HEK293 (cell line): Measurements from ENCODE around the gene CHPT1.
"Not testable (repeated sequence)": the region's sequence is repeated elsewhere in the genome, so short reads cannot be mapped to it uniquely, and the experiment has no call there.

Experiments used
- CTCF ChIA-PET: fragments of 350-600 bp; formaldehyde crosslinking; extraction: SDS; loops from one replicate; lab custom pipeline; 2021; ENCODE audit warnings: antibody characterized with exemption; lab: Yijun Ruan, JAX
- POLR2A ChIA-PET: fragments of 300-600 bp; formaldehyde crosslinking; extraction: SDS; loops from one replicate; lab custom pipeline; 2020; ENCODE audit warnings: antibody characterized with exemption, inconsistent platforms; lab: Yijun Ruan, JAX
- H3K27ac ChIP-seq: fragments of 200-500 bp; sonication (Bioruptor generic); 2 replicates; pipeline ENCODE4 v1.5.1; 2014; ENCODE audit warnings: low read depth, low read length, control low read depth, inconsistent platforms; ENCODE audit errors: extremely low read depth
- H3K36me3 ChIP-seq, 2 experiments: fragments of 200-500 bp in 1 of 2; sonication (Bioruptor generic) in 1 of 2; 1 replicate in 1 of 2; 2 replicates in 1 of 2; pipeline ENCODE4 v1.5.1; 2014 to 2017; ENCODE audit warnings: inconsistent platforms in 2 of 2, low read length in 2 of 2; ENCODE audit not compliant: control insufficient read depth in 2 of 2, insufficient read depth in 1 of 2
- H3K4me1 ChIP-seq: fragments of 200-500 bp; sonication (Bioruptor generic); 2 replicates; pipeline ENCODE4 v1.5.1; 2014; ENCODE audit warnings: mild to moderate bottlenecking, low read length, inconsistent platforms; ENCODE audit not compliant: control insufficient read depth, insufficient read depth
- H3K4me3 ChIP-seq: 2 replicates; pipeline ENCODE4 v1.5.1; 2011; ENCODE audit warnings: low read depth, mild to moderate bottlenecking, control low read depth, low read length, moderate library complexity
- H3K9me3 ChIP-seq: fragments of 200-500 bp; sonication (Bioruptor generic); 2 replicates; pipeline ENCODE4 v1.5.1; 2014; ENCODE audit warnings: low read depth, low read length, inconsistent platforms; ENCODE audit not compliant: control insufficient read depth, insufficient read depth
- GLIS1 ChIP-seq: fragments of 450-650 bp; formaldehyde crosslinking; IDR thresholded peaks from 2 replicates; pipeline ENCODE4 v1.5.1; 2016; ENCODE audit warnings: missing biosample characterization, missing genetic modification characterization
- INSM2 ChIP-seq: fragments of 450-650 bp; formaldehyde crosslinking; IDR thresholded peaks from 2 replicates; pipeline ENCODE4 v1.5.1; 2016; ENCODE audit warnings: missing biosample characterization, missing genetic modification characterization
- MYNN ChIP-seq: fragments of 450-650 bp; formaldehyde crosslinking; IDR thresholded peaks from 2 replicates; pipeline ENCODE4 v1.5.1; 2016; ENCODE audit warnings: missing biosample characterization, missing genetic modification characterization, borderline replicate concordance
- OSR2 ChIP-seq: fragments of 450-650 bp; formaldehyde crosslinking; IDR thresholded peaks from 2 replicates; pipeline ENCODE4 v1.5.1; 2016; ENCODE audit warnings: missing biosample characterization, missing genetic modification characterization
- PRDM1 ChIP-seq: fragments of 450-650 bp; formaldehyde crosslinking; IDR thresholded peaks from 2 replicates; pipeline ENCODE4; 2016; ENCODE audit warnings: missing biosample characterization, missing genetic modification characterization
- PRDM10 ChIP-seq: fragments of 450-650 bp; formaldehyde crosslinking; IDR thresholded peaks from 2 replicates; pipeline ENCODE4 v1.5.1; 2016; ENCODE audit warnings: missing biosample characterization, missing genetic modification characterization
- SALL2 ChIP-seq: fragments of 450-650 bp; formaldehyde crosslinking; IDR thresholded peaks from 2 replicates; pipeline ENCODE4 v1.5.0; 2017; ENCODE audit warnings: missing biosample characterization, mild to moderate bottlenecking, missing genetic modification characterization, borderline replicate concordance
- SETDB1 ChIP-seq: IDR thresholded peaks from one replicate; pipeline ENCODE4 v1.6.1; 2017; ENCODE audit warnings: mild to moderate bottlenecking, low read length, moderate library complexity, mixed read lengths; ENCODE audit not compliant: insufficient read length
- ZFHX2 ChIP-seq: fragments of 450-650 bp; formaldehyde crosslinking; conservative IDR thresholded peaks from 2 replicates; pipeline ENCODE4 v1.5.1; 2016; ENCODE audit warnings: missing biosample characterization, missing genetic modification characterization
- ZIC2 ChIP-seq: fragments of 450-650 bp; formaldehyde crosslinking; IDR thresholded peaks from 2 replicates; pipeline ENCODE4 v1.5.1; 2016; ENCODE audit warnings: missing biosample characterization, missing genetic modification characterization
- ZNF133 ChIP-seq: fragments of 450-650 bp; formaldehyde crosslinking; IDR thresholded peaks from 2 replicates; pipeline ENCODE4 v1.5.1; 2016; ENCODE audit warnings: missing biosample characterization, missing genetic modification characterization
- ZNF155 ChIP-seq: fragments of 450-650 bp; formaldehyde crosslinking; IDR thresholded peaks from 2 replicates; pipeline ENCODE4 v1.5.1; 2016; ENCODE audit warnings: missing biosample characterization, missing genetic modification characterization
- ZNF175 ChIP-seq: fragments of 450-650 bp; formaldehyde crosslinking; IDR thresholded peaks from 2 replicates; pipeline ENCODE4 v1.5.1; 2016; ENCODE audit warnings: missing biosample characterization, missing genetic modification characterization
- ZNF214 ChIP-seq: fragments of 450-650 bp; formaldehyde crosslinking; IDR thresholded peaks from 2 replicates; pipeline ENCODE4 v1.5.1; 2017; ENCODE audit warnings: missing biosample characterization, mild to moderate bottlenecking, missing genetic modification characterization, borderline replicate concordance
- ZNF274 ChIP-seq, 2 experiments: fragments of 200-500 bp in 1 of 2; fragments of 450-650 bp in 1 of 2; sonication (Bioruptor generic) in 1 of 2; formaldehyde crosslinking in 1 of 2; IDR thresholded peaks; 2 replicates each; pipeline versions ENCODE4 v1.5.1 to v1.6.1; 2014 to 2016; ENCODE audit warnings: borderline replicate concordance in 1 of 2, inconsistent platforms in 1 of 2, low read length in 1 of 2, missing biosample characterization in 1 of 2, missing genetic modification characterization in 1 of 2
- ZNF354C ChIP-seq: fragments of 450-650 bp; formaldehyde crosslinking; IDR thresholded peaks from 2 replicates; pipeline ENCODE4 v1.5.1; 2016; ENCODE audit warnings: missing biosample characterization, missing genetic modification characterization, low read depth, borderline replicate concordance
- ZNF391 ChIP-seq: fragments of 450-650 bp; formaldehyde crosslinking; IDR thresholded peaks from 2 replicates; pipeline ENCODE4 v1.5.1; 2016; ENCODE audit warnings: low read depth, missing biosample characterization, missing genetic modification characterization, borderline replicate concordance
- ZNF488 ChIP-seq: fragments of 450-650 bp; formaldehyde crosslinking; IDR thresholded peaks from 2 replicates; pipeline ENCODE4 v1.5.1; 2016; ENCODE audit warnings: missing biosample characterization, missing genetic modification characterization
- ZNF561 ChIP-seq: fragments of 450-650 bp; IDR thresholded peaks from 2 replicates; pipeline ENCODE4 v1.5.1; 2018; ENCODE audit warnings: missing biosample characterization, missing genetic modification characterization, borderline replicate concordance
- ZNF596 ChIP-seq: fragments of 450-650 bp; IDR thresholded peaks from 2 replicates; pipeline ENCODE4 v1.5.0; 2018; ENCODE audit warnings: missing biosample characterization, mild to moderate bottlenecking, missing genetic modification characterization, moderate library complexity
- ZNF670 ChIP-seq: fragments of 450-650 bp; formaldehyde crosslinking; IDR thresholded peaks from 2 replicates; pipeline ENCODE4 v1.5.1; 2016; ENCODE audit warnings: missing biosample characterization, missing genetic modification characterization, low read depth
- ZNF677 ChIP-seq: fragments of 450-650 bp; IDR thresholded peaks from 2 replicates; pipeline ENCODE4 v1.5.0; 2018; ENCODE audit warnings: missing biosample characterization, mild to moderate bottlenecking, missing genetic modification characterization, moderate library complexity
- ZNF791 ChIP-seq: fragments of 450-650 bp; formaldehyde crosslinking; IDR thresholded peaks from 2 replicates; pipeline ENCODE4 v1.5.1; 2016; ENCODE audit warnings: missing biosample characterization, missing genetic modification characterization
- ZSCAN4 ChIP-seq: fragments of 450-650 bp; formaldehyde crosslinking; IDR thresholded peaks from 2 replicates; pipeline ENCODE4 v1.5.1; 2017; ENCODE audit warnings: missing biosample characterization, missing genetic modification characterization

The CHPT1 gene

GRCh38 chr12:101654442-101654841 lies 43.0 kb upstream of the CHPT1 start (continued):
- no peak for TF ChIP-seq PRDM10 (tag by site-specific recombination)
- TF ChIP-seq ZNF175 (tag by site-specific recombination): no peak
- no peak for TF ChIP-seq ZNF391
- no peak for TF ChIP-seq ZNF670
- no peak for TF ChIP-seq ZNF214 (tag by site-specific recombination)
- no peak for TF ChIP-seq ZNF354C
- no peak for TF ChIP-seq ZNF155 (tag by site-specific recombination)
- no peak for TF ChIP-seq ZNF791 (tag by site-specific recombination)
- TF ChIP-seq GLIS1 (tag by site-specific recombination): no peak
- no peak for TF ChIP-seq OSR2 (tag by site-specific recombination)

GRCh38 chr12:101655393-101655792 lies 42.0 kb upstream of the CHPT1 start:
- Histone ChIP-seq H3K27ac (no peak overlapping the region), H3K36me3 (no peaks in the 10 kb centered on the region), H3K4me3 (no peak overlapping the region), H3K9me3 (no peaks in the 10 kb centered on the region), H3K4me1 (no peaks in the 10 kb centered on the region)
- ChIA-PET CTCF (interaction anchor here (0.6 to 0.7 kb wide), 2 partner anchors 8 to 15 kb away, joined by 4 read pairs; no protein-coding TSS in a partner anchor), POLR2A (no interaction called here)
- TF ChIP-seq ZNF561 (tag by site-specific recombination): no peak
- no peak for TF ChIP-seq ZSCAN4 (tag by site-specific recombination)
- TF ChIP-seq PRDM1 (tag by site-specific recombination): peak; percentile 82; the same call in 1 of the 2 replicates

- H3K27ac ChIP-seq, H3K4me1 ChIP-seq, CTCF ChIA-PET, H3K36me3 ChIP-seq, H3K9me3 ChIP-seq, POLR2A ChIA-PET, H3K4me3 ChIP-seq: not testable (repeated sequence)
- TF ChIP-seq ZFHX2 (tag by site-specific recombination): 0 out of 2 replicates have a peak, but pooled peaks have one; percentile 11
Measured at GRCh38 chr12:101660662-101661061, 36.8 kb upstream of the CHPT1 start.

- H3K4me3 ChIP-seq: no peak overlapping the region
- ChIA-PET CTCF (interaction anchor here (0.6 kb wide), 2 partner anchors 8 to 14 kb away, joined by 3 to 4 read pairs; no protein-coding TSS in a partner anchor), POLR2A (no interaction called here)
- no peak overlapping the region for H3K27ac ChIP-seq
- no peaks in the 10 kb centered on the region for H3K4me1 ChIP-seq
- H3K9me3 ChIP-seq: no peaks in the 10 kb centered on the region
- no peaks in the 10 kb centered on the region for H3K36me3 ChIP-seq
- TF ChIP-seq MYNN (tag by site-specific recombination) (no peak), ZNF488 (tag by site-specific recombination) (no peak), ZNF133 (tag by site-specific recombination) (no peak), ZNF274 (IDR thresholded peaks at IDR 0.05; ENCODE audit: low read length) (no peak), ZNF274 (tag by site-specific recombination; IDR thresholded peaks at IDR 0.05; ENCODE audit: borderline replicate concordance) (no peak), ZNF596 (tag by site-specific recombination) (no peak), ZNF677 (tag by site-specific recombination) (no peak), SETDB1 (no peak), ZNF670 (no peak), SALL2 (tag by site-specific recombination) (no peak), ZIC2 (tag by site-specific recombination) (no peak), INSM2 (tag by site-specific recombination) (no peak)
Measured at GRCh38 chr12:101663298-101663697, 34.1 kb upstream of the CHPT1 start.
